Naive thymus-derived CD4-positive, alpha-beta T cell (primary cell): Measurements from ENCODE around the gene MYRF. TPM values are rescaled to one million over a fixed set of nuclear protein-coding genes. Genes with fewer than 3 reads are reported as not detected.
A peak's percentile ranks its signal among the peaks of the same experiment; 100 is the strongest.

Experiments used
- ATAC-seq: fragments of 150-1000 bp; cut with Tn5 transposase; 2 replicates; pipeline ENCODE4 v1.10.0; 2021; ENCODE audit warnings: mild to moderate bottlenecking, moderate library complexity
- CTCF ChIA-PET: fragments of 350-600 bp; sonication (Branson Sonifier 250); formaldehyde crosslinking; loops from one replicate; lab custom pipeline; 2021; ENCODE audit warnings: antibody characterized with exemption; lab: Charles Lee
- POLR2A ChIA-PET: fragments of 350-600 bp; sonication (Branson Sonifier 250); formaldehyde crosslinking; loops from one replicate; lab custom pipeline; 2021; ENCODE audit warnings: antibody characterized with exemption, inconsistent platforms; lab: Charles Lee
- DNase-seq, 9 donors: peaks; one replicate each; pipeline versions ENCODE4 v3.0.0 to v3.0.0-alpha.2; 2020 to 2022; ENCODE audit warnings: mixed read lengths in 1 of 9
- H3K27ac ChIP-seq: one replicate; pipeline ENCODE4 v1.7.0; 2013; ENCODE audit warnings: mild to moderate bottlenecking, low read depth, low read length, moderate library complexity
- H3K27me3 ChIP-seq, 2 donors: one replicate each; pipeline ENCODE4 v1.7.0; 2013; ENCODE audit warnings: low read length in 2 of 2, mild to moderate bottlenecking in 2 of 2, moderate library complexity in 2 of 2; ENCODE audit not compliant: control insufficient read depth in 2 of 2, insufficient read depth in 2 of 2
- H3K36me3 ChIP-seq, 3 experiments: 1 replicate in 2 of 3; 2 replicates in 1 of 3; pipeline ENCODE4 v1.7.0; 2013; ENCODE audit warnings: low read length in 3 of 3, mild to moderate bottlenecking in 3 of 3, moderate library complexity in 1 of 3; ENCODE audit not compliant: insufficient read depth in 3 of 3, control insufficient read depth in 2 of 3
- H3K4me1 ChIP-seq, 2 donors: one replicate each; pipeline ENCODE4 v1.7.0; 2013; ENCODE audit warnings: low read length in 2 of 2, mild to moderate bottlenecking in 2 of 2, moderate library complexity in 1 of 2; ENCODE audit not compliant: control insufficient read depth in 2 of 2, insufficient read depth in 2 of 2
- H3K4me3 ChIP-seq: 2 replicates; pipeline ENCODE4 v1.7.0; 2013; ENCODE audit warnings: mild to moderate bottlenecking, low read length
- H3K9me3 ChIP-seq, 3 experiments: 1 replicate in 2 of 3; 2 replicates in 1 of 3; pipeline ENCODE4 v1.7.0; 2013; ENCODE audit warnings: low read length in 3 of 3; ENCODE audit not compliant: control insufficient read depth in 2 of 3
- H3K27ac Mint-ChIP-seq, 9 donors: one replicate each; pipeline ENCODE4 v1.8.0; 2020 to 2022; ENCODE audit warnings: mixed read lengths in 9 of 9, mild to moderate bottlenecking in 8 of 9, moderate library complexity in 5 of 9, inconsistent platforms in 2 of 9
- H3K27me3 Mint-ChIP-seq, 5 donors: one replicate each; pipeline ENCODE4 v1.8.0; 2021 to 2022; ENCODE audit warnings: mixed read lengths in 5 of 5, mild to moderate bottlenecking in 1 of 5
- H3K36me3 Mint-ChIP-seq, 5 donors: one replicate each; pipeline ENCODE4 v1.8.0; 2020 to 2022; ENCODE audit warnings: mixed read lengths in 5 of 5, mild to moderate bottlenecking in 3 of 5, inconsistent platforms in 1 of 5
- H3K4me1 Mint-ChIP-seq, 7 donors: one replicate each; pipeline ENCODE4 v1.8.0; 2020 to 2022; ENCODE audit warnings: mixed read lengths in 7 of 7, mild to moderate bottlenecking in 3 of 7, inconsistent platforms in 1 of 7
- H3K4me3 Mint-ChIP-seq, 10 donors: one replicate each; pipeline ENCODE4 v1.8.0; 2020 to 2022; ENCODE audit warnings: mild to moderate bottlenecking in 10 of 10, mixed read lengths in 10 of 10, moderate library complexity in 6 of 10, inconsistent platforms in 2 of 10
- H3K9me3 Mint-ChIP-seq, 11 donors: one replicate each; pipeline ENCODE4 v1.8.0; 2020 to 2022; ENCODE audit warnings: mixed read lengths in 11 of 11, mild to moderate bottlenecking in 4 of 11, inconsistent platforms in 1 of 11, moderate library complexity in 1 of 11
- intact Hi-C, 2 donors: fragments of 100-400 bp; cut with micrococcal nuclease; formaldehyde crosslinking; loops; one replicate each; pipeline ENCODE4 v1.15.1; 2023
- polyA plus RNA-seq, 2 donors: library from polyadenylated mRNA; unstranded; fragments of 300-500 nt; fragmentation: Illumina TruSeq; gene quantifications; one replicate each; pipeline ENCODE4 v1.2.3, GENCODE V29; 2021
- total RNA-seq, 6 experiments: library from RNA in 5 of 6; stranded (reverse) in 5 of 6; gene quantifications; 1 replicate in 5 of 6; 2 replicates in 1 of 6; pipeline ENCODE4 v1.2.3 and lab custom pipeline; 2021 to 2026

The MYRF gene
- total and polyA plus RNA-seq, 7 experiments from 2014 or later: 0.19 to 1.5 (median 0.36) TPM; not detected in 1

GRCh38 chr11:61737131-61737530 lies 15.3 kb upstream of the MYRF start:
- no peak overlapping the region for H3K4me3 ChIP-seq
- H3K9me3 ChIP-seq: no peaks in the 10 kb centered on the region
- no peak overlapping the region for H3K4me3 Mint-ChIP-seq
- DNase-seq (no peak), ATAC-seq (no peak)
- peaks cover 0 to 4% (median 0%) of the 10 kb centered on the region in 5 donors for H3K27me3 Mint-ChIP-seq
- no peaks in the 10 kb centered on the region for H3K27me3 ChIP-seq
- intact Hi-C loops: no loop called here
- no peaks in the 10 kb centered on the region for H3K4me1 ChIP-seq
- H3K36me3 Mint-ChIP-seq: peaks cover 0 to 4% (median 0%) of the 10 kb centered on the region in 5 donors
- ChIA-PET POLR2A (no interaction called here), CTCF (interaction anchor here (1.6 kb wide), 1 partner anchor 61 kb away, joined by 4 read pairs; no protein-coding TSS in a partner anchor)
- H3K9me3 Mint-ChIP-seq: no peaks in the 10 kb centered on the region
- H3K36me3 ChIP-seq: no peaks in the 10 kb centered on the region
- H3K27ac Mint-ChIP-seq: no peak overlapping the region
- H3K27ac ChIP-seq: no peak overlapping the region
- peaks cover 5 to 8% (median 5%) of the 10 kb centered on the region in 7 donors for H3K4me1 Mint-ChIP-seq

DNA sequence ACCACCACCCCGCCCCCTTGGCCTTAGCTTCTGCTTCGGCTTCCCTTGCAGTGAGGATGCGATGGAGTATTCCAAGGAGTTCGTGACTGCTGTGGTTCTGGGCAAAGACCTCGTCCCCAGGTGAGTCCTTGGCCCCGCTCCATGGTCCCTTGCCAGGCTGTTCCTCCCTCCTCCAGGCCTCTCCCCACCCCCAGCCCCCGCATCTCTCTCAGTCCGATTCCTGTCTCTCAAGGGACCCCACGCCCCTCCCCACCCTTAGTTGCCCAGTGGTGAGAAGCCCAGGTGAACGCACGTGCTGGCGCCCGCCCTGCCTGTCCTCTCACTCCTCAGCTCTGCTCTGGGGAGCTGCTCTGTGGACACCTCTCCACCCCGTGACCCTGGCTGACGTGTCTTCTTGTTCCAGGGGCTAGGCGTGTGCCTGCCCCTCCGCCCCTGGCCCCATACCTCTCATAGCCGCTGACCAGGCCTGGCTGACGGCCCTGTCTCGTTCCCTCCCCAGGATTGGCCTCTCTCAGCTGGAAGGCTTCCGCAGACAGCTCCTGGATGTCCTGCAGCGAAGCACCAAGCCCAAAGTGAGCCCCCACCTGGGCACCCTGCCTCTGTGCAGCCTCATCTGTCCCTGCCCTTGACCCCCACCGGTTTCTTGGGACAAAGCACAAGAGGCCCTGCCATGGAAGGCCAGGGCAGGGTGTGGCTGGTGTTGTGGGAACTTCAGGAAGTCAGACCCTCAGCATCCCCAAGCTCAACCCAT lies 14.6 kb upstream of the MYRF start:
- ATAC-seq: no peak
- no peaks in the 10 kb centered on the region for H3K9me3 Mint-ChIP-seq
- CTCF ChIA-PET: no interaction called here

GRCh38 chr11:61738776-61739175 lies 13.7 kb upstream of the MYRF start:
- POLR2A ChIA-PET: no interaction called here
- Mint-ChIP-seq H3K27ac (no peak overlapping the region), H3K9me3 (no peaks in the 10 kb centered on the region), H3K27me3 (no peaks in the 10 kb centered on the region), H3K4me1 (peaks cover 0 to 3% (median 0%) of the 10 kb centered on the region in 7 donors), H3K36me3 (peaks cover 0 to 4% (median 0%) of the 10 kb centered on the region in 5 donors), H3K4me3 (no peak overlapping the region)
- no peaks in the 10 kb centered on the region for H3K36me3 ChIP-seq
- intact Hi-C loops: no loop called here
- no peaks in the 10 kb centered on the region for H3K9me3 ChIP-seq
- DNase-seq (no peak), ATAC-seq (no peak)
- no peaks in the 10 kb centered on the region for H3K4me1 ChIP-seq
- H3K27me3 ChIP-seq: no peaks in the 10 kb centered on the region
- no peak overlapping the region for H3K27ac ChIP-seq
- H3K4me3 ChIP-seq: no peak overlapping the region
- CTCF ChIA-PET: no interaction called here

More for the DNA sequence above, 14.6 kb upstream of the MYRF start:
- no peak for DNase-seq
- no peak overlapping the region for H3K4me3 ChIP-seq
- H3K27me3 Mint-ChIP-seq: peaks cover 0 to 4% (median 0%) of the 10 kb centered on the region in 5 donors
- no peak overlapping the region for H3K27ac ChIP-seq
- no peaks in the 10 kb centered on the region for H3K9me3 ChIP-seq
- no peak overlapping the region for H3K27ac Mint-ChIP-seq
- H3K4me3 Mint-ChIP-seq: no peak overlapping the region
- no peaks in the 10 kb centered on the region for H3K27me3 ChIP-seq
- H3K4me1 Mint-ChIP-seq: peaks cover 5 to 8% (median 5%) of the 10 kb centered on the region in 7 donors
- H3K4me1 ChIP-seq: no peaks in the 10 kb centered on the region
- H3K36me3 ChIP-seq: no peaks in the 10 kb centered on the region
- H3K36me3 Mint-ChIP-seq: peaks cover 0 to 4% (median 0%) of the 10 kb centered on the region in 5 donors
- POLR2A ChIA-PET: no interaction called here
- intact Hi-C loops: no loop called here

- peak overlapping the region in 1 of 10 donors; percentile 39 for H3K4me3 Mint-ChIP-seq
- ChIA-PET POLR2A (no interaction called here), CTCF (interaction anchor here (0.7 kb wide), 1 partner anchor 33 kb away, joined by 4 read pairs; no protein-coding TSS in a partner anchor)
- Histone ChIP-seq H3K4me3 (no peak overlapping the region), H3K4me1 (no peaks in the 10 kb centered on the region), H3K36me3 (no peaks in the 10 kb centered on the region), H3K27ac (no peak overlapping the region), H3K9me3 (no peaks in the 10 kb centered on the region), H3K27me3 (no peaks in the 10 kb centered on the region)
- no peaks in the 10 kb centered on the region for H3K27me3 Mint-ChIP-seq
- DNase-seq (no peak), ATAC-seq (no peak)
- intact Hi-C loops: no loop called here
- H3K36me3 Mint-ChIP-seq: peaks cover 0 to 4% (median 0%) of the 10 kb centered on the region in 5 donors
- H3K27ac Mint-ChIP-seq: no peak overlapping the region
- peaks cover 0 to 3% (median 0%) of the 10 kb centered on the region in 7 donors for H3K4me1 Mint-ChIP-seq
- H3K9me3 Mint-ChIP-seq: no peaks in the 10 kb centered on the region
Observed at GRCh38 chr11:61739413-61739812, 13.0 kb upstream of the MYRF start.

GRCh38 chr11:61739966-61740365 lies 12.5 kb upstream of the MYRF start:
- H3K4me3 ChIP-seq: no peak overlapping the region
- Mint-ChIP-seq H3K9me3 (no peaks in the 10 kb centered on the region), H3K27ac (no peak overlapping the region), H3K4me3 (no peak overlapping the region), H3K36me3 (peaks cover 0 to 4% (median 0%) of the 10 kb centered on the region in 5 donors), H3K4me1 (peaks cover 0 to 3% (median 0%) of the 10 kb centered on the region in 7 donors), H3K27me3 (no peaks in the 10 kb centered on the region)
- no peak for ATAC-seq
- H3K27ac ChIP-seq: no peak overlapping the region
- ChIA-PET CTCF (interaction anchor here (0.7 kb wide), 1 partner anchor 32 kb away, joined by 4 read pairs; no protein-coding TSS in a partner anchor), POLR2A (no interaction called here)
- no peak for DNase-seq
- H3K36me3 ChIP-seq: no peaks in the 10 kb centered on the region
- intact Hi-C loops: no loop called here
- H3K4me1 ChIP-seq: no peaks in the 10 kb centered on the region
- no peaks in the 10 kb centered on the region for H3K27me3 ChIP-seq
- no peaks in the 10 kb centered on the region for H3K9me3 ChIP-seq

GRCh38 chr11:61742391-61742790 lies 10.0 kb upstream of the MYRF start:
- Mint-ChIP-seq H3K9me3 (no peaks in the 10 kb centered on the region), H3K27me3 (no peaks in the 10 kb centered on the region), H3K4me1 (peaks cover 0 to 2% (median 0%) of the 10 kb centered on the region in 7 donors), H3K4me3 (no peak overlapping the region), H3K27ac (no peak overlapping the region), H3K36me3 (peaks cover 0 to 4% (median 0%) of the 10 kb centered on the region in 5 donors)
- Histone ChIP-seq H3K27me3 (no peaks in the 10 kb centered on the region), H3K4me1 (no peaks in the 10 kb centered on the region), H3K36me3 (no peaks in the 10 kb centered on the region), H3K4me3 (no peak overlapping the region), H3K27ac (no peak overlapping the region), H3K9me3 (no peaks in the 10 kb centered on the region)
- CTCF ChIA-PET: no interaction called here
- DNase-seq (no peak), ATAC-seq (peak; percentile 30)
- POLR2A ChIA-PET: no interaction called here
- intact Hi-C loops: no loop called here
